NCI-H187 (cell line): ENCODE results near the gene FRK.
"Not testable (repeated sequence)": the region's sequence is repeated elsewhere in the genome, so short reads cannot be mapped to it uniquely, and the experiment has no call there.

ENCODE experiments used
- DNase-seq, 2 experiments: peaks; one replicate each; lab custom pipeline; 2025; lab: John Stamatoyannopoulos, UW

FRK gene

DNA sequence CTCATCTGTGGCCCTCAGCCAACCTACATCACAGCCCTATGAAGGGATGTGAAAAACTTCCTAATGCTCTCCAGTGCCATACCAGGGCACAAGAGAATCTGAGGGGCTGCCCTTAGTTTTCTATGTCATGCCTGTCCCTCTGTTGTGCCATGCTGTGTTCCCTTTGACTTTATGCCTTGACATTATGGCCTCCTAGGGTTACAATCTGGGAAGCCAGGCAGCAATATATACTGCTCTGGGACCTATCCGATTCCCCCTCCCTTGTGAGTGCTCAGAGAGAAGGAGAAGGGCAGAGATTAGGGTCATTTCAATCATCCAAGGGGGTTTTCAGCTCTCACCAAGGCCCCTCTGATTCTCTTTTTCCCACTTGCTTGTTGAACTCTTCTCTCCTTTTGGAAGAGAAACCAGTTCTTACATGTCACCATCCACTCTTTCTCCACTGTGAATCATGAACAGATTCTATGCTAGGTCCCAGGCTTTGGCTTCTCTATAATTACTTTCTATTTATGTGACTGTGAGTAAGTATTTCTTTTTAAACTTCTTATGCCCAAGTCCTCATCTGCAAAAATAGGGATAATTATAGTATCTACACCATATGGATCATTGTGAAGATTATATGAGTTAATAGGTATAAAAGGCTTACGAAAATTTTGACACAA is 14.2 kb upstream of the FRK start:
- DNase-seq: no peak

DNA sequence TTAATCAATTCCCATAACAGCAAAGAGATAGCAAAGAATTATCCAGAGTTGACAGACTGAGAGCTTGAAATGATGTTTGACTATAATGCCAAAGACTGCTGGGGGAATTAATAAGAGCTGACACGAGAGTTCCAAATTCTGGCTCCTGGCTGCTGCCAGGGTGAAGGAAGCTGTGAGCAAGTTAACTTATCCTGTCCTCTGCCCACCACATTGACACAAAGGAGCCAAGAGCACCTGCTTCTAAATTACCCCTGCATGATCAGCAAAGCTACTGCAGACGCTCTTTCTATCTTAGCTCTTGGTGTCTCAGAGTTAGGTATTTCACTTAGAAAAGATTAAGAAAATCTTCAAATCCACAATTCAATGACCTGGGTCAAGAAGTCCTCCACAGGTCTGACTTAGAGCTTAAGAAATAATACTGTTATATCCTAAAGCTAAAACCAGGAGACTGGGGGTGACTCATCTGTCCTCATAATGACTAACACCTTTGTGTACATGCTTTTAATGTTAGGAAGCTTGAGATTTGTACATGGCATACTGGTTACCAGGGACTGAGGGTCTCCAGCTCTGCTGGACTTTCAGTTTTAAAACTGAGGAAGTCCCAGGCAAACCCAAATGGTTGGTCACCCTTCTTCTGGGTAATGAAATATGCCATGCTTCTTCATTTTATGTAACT is 13.2 kb upstream of the FRK start:
- DNase-seq: no peak

DNA sequence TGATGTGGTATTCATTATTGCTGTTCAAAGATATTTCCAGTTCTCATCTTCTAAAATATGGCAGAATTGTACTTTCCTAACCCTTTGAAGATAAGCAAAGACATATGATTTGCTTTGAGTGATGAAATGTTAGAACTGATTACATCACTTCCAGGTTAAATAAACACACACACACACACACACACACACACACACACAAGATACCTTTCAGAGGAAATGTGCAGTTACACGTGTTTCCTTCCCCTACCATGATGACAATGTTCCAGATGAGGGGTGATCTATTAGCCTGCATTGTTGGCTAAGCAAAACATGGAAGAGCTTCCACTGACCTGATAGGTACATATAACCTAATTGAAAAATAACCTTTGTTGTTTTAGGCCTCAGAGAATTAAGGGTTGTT is 11.7 kb upstream of the FRK start:
- DNase-seq: no peak

DNA sequence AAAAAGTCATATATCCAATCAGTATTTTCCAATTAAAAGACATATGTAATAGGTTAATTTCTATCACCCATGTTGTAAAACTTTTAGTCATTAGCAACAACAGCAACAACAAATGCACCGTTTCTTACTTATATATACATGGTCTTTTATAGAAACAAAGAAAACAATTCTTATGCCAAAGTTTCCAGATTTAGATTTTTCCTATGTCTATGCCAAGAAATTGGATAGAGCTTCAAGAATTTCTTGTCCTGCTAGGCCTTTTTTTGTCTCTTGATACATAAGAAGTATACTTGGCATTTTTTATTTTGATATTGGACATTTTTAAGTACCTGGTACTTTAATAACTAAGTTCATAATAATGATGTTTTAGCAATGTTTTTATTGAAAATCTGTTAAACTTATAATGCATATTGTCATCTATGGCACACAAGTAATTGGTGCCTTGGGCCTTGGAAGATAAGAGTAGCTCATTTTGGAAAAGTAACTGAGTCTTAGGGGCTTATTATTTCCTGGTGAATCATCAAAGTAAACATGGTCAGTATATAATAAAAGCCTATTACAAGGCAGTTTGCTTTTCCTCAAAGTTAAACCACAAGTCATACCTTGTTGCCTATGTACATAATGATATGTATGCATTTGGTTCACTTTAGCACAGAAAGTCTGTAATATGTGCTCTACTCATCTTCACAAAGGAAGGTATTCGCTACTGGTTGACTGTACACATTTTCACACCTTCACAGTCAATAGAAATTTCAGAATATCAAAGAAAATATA is 10.1 kb upstream of the FRK start:
- no peak for DNase-seq

DNA sequence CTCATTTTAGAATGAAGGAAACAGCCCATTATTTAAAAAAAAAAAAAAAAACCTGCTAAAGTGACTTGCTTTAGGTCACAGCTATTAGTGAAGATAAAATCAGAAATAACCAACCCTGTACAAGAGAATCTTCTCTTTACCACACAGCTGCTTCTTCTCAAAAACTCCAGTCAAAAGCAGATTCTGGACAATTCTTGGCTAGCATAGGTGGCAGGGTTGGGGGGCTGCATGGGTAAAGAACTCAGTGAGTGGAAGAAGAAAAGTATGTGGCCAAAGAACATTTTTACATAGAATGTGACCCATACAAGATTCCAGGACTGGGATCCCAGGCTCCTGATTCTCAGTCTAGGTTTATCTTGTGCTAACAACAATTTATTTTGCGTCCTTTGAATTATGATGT is 9.4 kb upstream of the FRK start:
- no peak for DNase-seq

DNA sequence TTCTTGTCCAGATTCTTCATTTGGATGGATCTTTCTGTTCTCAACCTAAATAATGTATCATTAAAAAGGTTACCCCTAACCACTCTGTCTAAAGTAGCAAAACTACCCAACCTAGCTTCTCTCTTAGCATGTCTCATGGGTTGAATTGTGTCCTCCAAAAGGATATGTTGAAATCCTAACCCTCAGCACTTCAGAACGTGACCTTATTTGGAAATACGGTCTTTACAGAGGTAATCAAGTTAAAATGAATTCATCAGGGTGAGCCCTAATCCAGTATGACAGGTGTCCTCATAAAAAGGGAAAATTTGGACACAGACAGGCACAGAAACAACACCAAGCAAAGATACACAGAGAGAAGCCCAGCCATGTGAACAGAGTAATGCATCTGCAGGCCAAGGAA is 6.1 kb upstream of the FRK start:
- no peak for DNase-seq

DNA sequence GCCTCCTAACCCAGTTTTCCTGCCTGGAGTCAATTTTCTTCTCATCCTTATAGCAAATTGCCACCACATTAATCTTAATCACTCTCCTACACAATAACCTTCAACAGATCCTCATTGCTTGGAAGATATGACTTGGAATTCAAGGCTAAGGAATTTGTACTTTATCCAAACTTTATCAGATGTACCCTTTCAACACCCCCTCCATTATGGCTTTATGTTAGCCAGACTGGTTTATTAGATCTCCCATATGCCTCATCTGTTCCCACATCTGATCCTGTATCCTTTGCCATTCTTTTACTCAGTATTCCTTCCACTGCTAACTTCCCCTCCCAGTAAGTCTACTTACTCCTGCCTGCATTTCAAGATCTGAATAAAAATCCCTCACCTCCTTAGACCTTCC is 4.0 kb upstream of the FRK start:
- no peak for DNase-seq

DNA sequence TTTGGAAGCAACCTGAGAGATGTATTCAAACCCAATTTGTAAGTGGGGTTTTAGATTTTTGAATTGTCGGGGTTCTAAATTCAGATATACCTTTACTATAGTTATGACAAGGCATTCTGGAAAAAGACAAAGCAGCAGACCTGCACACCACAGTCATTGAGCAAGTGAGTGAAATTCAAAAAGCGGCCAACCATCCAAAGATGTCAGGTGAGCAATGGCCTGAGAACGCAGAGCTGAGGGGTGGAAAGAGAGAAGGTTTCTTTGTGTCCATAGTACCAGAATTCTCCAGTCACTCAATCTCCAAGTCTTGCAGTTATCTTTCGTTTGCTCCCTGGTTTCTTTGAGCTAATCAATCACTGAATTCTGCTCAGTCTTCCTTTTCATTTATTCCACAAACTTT is 1.8 kb upstream of the FRK start:
- DNase-seq: no peak

DNA sequence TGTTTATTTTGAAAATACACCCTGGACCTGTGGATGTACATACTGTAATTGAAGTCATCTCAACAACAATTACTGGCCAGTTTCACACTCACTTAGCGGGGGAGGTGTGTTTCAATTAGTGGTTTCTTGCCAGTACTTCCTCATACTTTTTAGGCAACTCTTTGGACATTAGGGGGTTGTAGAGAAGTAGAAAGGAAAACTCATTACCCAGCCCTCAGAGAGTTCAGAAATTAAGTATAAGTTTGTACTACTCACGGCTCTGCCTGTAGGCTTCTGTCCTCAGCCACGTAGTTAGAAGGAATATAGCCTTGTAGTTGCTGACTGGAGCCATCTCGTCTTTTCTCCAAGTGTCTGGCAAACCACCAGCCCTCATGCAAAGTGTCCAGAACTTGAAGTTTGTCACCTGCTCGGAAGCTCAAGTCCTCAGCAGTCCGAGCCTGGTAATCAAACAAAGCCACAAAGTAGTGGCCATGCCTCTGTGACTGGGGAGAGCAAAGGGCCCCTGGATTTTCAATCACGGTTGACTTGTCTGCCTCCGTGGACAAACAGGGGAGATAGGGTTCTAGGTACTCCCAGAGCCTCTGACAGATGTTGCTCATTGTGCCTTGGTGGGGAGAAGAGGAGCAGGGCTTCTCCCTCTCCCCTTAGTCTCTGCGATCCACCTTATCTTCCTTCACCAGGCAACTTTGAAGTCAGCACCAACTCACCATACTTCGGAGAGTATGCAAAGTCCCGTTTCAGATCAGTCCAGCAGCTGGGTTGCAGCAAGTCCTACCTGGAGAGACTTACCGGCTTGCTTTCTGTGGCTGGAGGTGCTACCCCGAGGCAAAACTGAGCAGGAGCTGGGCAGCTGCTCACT is 749 bp downstream of the FRK start:
- DNase-seq: no peak

DNA sequence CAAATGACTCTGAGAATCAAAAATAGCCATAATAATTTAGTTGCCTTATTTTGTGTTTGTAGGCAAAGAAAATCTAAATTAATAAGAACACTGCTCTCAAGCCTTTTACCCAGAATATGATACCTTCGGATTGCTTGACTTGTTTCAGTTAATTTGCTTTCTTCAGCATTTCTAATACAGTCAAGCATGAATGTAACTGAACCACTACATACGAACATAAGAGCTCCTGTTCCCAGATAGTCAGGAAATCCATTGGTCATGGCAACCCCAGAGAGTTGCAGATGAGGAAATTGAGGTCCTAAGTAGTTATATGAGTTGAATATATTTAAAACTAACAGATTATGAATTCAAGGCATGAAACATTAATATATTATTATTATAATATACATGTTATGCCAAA is 2.9 kb downstream of the FRK start:
- no peak for DNase-seq

DNA sequence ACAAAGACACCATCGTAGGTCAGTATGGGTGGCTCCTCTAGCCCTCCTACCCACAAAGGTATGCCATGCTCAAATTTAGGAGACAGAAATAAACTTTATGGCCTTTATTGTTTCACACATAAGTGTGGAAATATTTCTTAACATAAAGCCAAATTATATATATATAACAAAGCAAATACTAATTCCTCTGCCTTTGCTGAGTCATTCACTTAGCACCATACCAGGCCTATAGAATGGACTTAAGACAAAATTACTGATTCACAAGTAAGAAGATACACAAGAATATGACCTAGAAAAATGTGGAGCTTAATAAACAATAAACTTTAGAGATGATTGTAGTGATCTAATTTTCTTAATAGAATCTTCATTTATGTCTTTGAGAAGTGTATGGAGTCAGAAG is 5.2 kb downstream of the FRK start:
- no peak for DNase-seq

DNA sequence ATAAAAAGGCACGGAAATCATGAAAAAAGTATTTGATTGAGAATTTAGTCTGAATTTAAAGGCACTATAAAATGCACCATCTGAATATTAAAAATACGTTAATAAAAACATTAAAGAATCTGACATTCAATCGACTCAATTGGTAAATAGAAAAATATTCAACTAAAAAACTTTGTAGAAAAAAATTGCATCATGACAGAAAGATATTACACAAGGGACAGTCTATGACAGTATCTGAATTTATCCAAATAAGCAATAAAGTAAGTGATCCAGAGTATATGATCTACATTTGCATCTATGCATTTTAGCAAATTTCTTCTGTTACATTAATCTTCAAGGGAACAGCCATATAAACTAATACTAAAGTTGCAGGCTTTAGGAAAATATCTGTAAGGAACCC is 9.4 kb downstream of the FRK start:
- no peak for DNase-seq

DNA sequence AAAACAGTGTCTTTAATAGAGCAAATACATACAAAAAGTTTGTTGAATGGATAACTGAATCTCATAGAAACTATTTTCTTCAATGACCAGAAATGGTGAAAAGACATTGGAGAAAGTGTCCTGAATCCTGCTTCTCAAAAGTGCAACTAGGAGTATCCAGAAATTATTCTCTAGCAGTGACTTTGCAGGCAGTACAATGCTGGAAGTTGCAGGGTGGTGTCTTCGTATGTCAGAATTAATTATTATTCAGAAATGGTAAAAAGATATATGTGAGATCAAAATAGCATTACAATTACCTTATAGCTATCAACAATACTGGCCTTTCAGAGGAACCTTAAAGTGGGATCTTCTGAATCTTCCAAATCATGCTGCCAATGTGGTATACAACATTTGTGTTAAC is 10.0 kb downstream of the FRK start:
- no peak for DNase-seq

DNA sequence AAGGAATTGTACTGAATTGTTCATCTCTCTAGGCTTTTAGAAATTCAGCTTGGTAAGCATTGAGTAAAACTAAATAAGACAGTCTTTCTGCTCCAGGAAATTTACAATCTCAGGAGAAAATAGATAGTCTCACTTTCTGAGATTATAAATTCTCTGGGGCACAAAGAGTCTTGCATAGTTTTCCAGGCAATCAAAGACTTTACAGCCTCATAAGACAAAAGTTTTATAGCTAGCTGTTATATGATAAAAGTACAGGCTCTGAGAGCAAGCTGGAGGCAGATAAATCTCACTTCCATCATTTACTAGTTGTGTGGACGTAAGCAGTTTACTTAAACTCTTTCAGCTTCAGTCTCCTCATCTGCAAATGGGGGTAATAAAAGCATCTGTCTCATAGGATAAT is 11.4 kb downstream of the FRK start:
- DNase-seq: no peak

DNA sequence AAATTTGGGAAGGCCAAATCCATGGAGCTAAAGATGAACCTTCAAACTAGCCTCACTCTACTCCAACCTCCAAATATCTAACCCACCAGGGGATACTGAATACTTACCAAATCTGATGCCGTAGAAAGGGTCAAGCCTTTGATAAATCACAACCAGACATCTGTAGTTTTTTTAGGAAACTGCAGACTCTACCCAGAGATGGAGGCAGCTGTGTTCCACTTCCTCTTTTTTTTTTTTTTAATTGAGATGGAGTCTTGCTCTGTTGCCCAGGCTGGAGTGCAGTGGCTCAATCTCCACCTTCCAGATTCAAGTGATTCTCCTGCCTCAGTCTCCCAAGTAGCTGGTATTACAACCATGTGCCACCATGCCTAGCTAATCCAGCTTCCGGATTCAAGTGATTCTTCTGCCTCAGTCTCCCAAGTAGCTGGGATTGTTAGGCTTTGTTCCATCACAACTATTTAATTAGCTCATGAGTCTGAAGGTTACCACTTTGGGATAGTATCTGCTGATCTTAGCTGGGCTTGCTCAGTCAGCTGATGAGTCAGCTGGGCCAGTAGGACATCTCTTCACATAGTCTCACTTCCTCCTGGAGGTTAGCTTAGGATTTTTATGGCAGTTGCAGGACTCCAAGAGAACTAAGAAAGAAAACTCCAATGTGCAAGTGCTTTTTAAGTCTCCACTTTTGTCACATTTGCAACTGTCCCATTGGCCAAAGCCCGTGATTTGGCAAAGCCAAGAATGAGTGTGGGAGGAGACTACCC is 13.3 kb downstream of the FRK start:
- no peak for DNase-seq

DNA sequence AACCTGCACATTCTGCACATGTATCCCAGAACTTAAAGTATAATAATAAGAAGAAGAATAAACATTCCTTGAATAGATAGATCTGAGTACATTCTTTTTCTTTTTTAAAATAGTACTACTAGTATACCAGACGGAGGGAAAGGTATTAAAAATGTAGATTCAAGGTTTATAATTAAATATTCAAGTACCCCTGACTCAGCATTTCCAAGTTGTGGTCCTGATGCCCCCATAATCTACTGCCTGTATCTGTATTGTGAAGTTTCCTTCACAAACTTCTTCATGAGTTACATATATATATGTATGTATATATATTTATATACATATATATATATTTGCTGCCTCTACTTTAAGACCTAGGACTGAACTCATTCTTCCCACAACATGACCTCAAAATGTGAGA is 14.0 kb downstream of the FRK start:
- no peak for DNase-seq

DNA sequence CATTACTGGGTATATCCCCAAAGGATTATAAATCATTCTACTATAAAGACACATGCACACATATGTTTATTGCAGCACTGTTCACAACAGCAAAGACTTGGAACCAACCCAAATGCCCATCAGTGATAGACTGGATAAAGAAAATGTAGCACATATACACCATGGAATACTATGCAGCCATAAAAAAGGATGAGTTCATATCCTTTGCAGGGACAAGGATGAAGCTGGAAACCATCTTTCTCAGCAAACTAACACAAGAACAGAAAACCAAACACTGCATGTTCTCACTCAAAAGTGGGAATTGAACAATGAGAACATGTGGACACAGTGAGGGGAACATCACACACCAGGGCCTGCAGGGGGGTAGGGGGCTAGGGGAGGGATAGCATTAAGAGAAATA is 14.4 kb downstream of the FRK start:
- DNase-seq: not testable (repeated sequence)

DNA sequence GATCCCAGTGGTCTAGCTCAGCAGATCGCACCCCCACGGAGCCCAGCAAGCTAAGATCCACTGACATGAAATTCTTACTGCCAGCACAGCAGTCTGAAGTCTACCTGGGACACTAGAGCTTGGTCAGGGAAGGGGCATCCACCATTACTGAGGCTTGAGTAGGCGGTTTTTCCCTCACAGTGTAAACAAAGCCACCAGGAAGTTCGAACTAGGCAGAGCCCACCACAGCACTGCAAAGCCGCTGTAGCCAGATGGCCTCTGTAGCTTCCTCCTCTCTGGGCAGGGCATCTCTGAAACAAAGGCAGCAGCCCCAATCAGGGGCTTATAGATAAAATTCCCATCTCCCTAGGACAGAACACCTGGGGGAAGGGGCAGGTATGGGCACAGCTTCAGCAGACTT is 18.8 kb downstream of the FRK start:
- no peak for DNase-seq

DNA sequence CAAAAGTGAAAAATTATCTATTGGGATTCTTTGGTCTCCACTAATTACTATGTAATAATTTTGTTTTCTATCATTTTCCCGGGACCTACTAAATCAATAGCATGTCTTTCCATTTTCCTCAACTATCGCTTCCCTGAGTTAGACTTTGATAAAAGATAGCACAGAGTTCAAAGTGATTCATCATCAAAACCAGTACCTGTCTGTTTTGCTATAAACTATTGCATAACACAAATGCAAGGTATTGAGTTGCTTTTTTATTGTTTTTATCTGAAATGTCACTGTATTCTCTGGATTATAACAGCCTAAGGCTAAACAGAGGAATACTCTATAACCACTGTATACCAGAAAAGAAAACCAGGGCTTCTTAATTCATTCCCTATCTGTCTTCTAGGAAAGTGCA is 19.7 kb downstream of the FRK start:
- no peak for DNase-seq

DNA sequence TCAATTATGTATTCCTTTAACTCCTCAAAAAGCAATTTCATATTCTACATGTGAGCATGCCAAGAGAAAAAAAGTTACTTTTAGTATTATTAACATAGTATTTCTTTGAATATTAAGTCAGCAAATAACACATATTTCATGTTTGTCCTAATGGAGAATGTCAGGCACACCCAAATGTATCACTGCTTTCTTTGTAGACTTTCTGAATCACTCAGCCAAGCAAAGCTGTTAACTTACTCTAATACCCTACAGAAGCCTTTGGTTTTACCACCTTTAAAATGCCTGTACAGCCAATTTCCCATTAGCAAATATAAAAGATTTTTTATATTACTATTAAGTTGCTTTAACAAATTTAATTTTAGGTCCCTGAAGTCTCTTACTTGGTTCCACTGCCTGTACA is 23.8 kb downstream of the FRK start:
- DNase-seq: no peak

DNA sequence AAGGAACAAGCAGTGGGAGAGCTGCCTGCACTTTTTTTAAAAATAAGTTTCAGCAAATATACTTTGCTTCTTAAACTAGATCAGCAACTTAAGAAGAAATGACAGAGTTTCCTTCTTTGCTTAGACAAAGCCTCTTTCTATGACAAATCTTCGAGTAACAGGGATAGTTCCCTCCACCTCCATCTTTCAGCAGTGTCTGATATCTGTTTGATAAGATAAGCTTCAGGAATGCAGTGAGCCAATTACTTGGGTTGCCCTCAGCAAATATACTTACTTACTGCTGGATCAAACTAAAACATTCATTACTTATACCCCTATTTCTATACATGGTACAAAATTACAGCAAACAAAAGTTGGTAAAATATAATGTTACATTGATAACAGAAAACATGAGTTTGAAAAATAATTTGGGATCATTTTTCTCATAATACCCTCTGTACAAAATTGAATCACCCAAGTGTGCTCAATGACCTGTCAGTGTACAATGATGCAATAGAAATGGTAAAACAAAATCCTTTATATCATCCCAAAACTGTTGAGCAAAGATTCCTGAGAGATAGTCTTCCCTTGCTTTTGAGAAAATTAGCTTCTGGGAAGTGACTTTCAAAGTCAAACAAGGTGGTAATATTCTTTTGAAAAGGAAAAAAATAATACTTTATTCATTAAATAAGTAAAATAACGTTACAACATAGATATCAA is 24.5 kb downstream of the FRK start:
- no peak for DNase-seq
